GM12873 (cell line): ENCODE results near the gene REV1.

Experiments
- CTCF ChIP-seq: IDR thresholded peaks from 2 replicates; pipeline ENCODE4 v1.5.1; 2012; ENCODE audit warnings: low read depth, mild to moderate bottlenecking, moderate library complexity, low read length, control low read depth; ENCODE audit not compliant: insufficient read depth; ENCODE audit errors: missing control alignments

Gene REV1

DNA sequence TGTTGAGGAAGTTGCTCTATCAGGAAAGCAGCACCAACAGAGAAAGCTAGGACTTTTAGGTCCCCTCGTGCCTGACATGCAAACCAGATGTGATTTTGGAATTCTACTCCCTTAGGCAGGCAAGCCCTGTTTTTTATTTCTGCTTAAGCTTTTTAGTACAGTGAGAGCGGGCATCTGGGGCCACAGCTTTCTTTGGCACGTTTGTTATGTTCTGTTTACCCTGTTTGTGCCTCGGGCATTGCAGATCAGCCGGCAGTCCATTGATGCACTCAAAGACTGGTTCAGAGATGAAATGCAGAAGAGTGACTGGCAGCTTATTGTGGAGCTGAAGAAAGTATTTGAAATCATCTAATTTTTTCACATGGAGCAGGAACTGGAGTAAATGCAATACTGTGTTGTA, 90.8 kb downstream of the REV1 start:
- no peak for TF ChIP-seq CTCF

GRCh38 chr2:99398303-99398702, 91.5 kb downstream of the REV1 start:
- no peak for TF ChIP-seq CTCF

DNA sequence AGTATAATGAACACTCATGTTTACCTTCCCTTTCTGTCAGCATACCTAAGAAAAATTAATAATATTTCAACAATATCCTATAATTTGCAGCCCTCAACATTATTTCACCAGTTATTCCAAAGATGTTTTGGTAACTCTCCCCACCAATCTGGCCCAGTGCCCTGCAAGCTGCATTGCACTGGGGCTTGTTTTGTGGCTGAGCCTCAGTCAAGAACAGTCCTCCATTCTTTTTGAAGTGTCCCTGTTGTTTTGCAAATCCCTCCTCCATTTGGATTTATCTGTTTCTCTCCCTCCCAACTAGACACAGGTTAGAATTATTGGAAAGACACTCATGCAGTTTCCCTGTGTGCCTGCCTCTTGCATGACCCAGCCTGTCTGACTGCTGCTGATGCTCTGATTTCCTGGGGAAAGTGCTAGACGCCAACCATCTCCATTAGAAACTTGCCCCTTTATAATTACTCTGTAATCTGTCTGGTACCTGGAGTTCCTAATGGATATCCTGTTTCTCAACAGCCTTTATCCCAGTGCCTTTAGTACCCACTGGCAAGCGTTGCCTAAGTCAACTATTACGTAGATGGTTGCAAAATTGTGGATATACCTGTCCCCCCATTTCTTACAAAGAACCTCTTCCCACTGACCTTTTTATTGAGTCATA, 92.4 kb downstream of the REV1 start:
- TF ChIP-seq CTCF, result no peak

DNA sequence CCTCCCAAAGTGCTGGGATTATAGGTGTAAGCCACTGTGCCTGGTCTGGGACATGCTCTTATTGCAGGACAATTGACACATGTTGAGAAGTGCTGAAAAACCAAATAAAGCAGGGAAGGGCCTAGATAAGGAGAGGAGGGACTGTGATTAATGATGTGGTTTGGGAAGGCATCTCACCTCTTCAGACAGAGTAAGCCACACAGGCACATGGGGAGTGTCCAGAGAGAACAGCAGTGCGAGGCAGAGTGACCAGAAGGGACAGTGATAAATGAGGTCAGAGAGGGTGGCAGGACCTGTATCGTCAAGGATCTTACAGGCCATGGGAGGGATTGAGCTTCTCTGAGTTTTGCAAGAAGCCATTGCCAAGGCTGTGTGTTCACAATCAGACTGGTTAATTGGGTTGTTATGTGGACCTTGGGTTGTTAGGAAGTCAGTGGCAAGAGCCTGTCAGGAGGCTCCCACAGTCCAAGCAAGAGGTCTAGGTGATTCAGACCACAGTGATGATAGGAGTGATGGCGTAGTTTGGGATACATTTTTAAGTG, 94.2 kb downstream of the REV1 start:
- no peak for TF ChIP-seq CTCF

GRCh38 chr2:99389946-99390345, 99.9 kb downstream of the REV1 start:
- no peak for TF ChIP-seq CTCF

DNA sequence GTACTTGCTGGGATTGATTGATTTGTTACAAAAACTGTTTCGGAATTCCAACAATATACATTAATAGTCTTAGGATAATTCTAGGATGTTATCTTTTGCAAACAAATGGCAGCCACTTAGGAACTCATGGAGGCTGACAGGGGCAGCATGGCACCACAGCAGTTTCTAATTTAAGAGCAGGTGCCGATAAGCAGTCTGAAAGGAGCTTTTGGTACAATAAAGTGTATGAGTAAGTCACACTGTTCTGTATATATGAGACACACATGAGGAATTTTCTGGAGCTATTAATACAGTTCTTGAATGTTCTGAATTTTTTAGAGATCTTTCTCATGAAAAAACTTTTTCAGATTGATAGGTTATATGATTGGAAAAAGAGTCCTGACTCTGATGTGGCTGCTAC, 100.4 kb downstream of the REV1 start:
- TF ChIP-seq CTCF, result no peak

GRCh38 chr2:99388892-99389291, 100.9 kb downstream of the REV1 start:
- no peak for TF ChIP-seq CTCF

DNA sequence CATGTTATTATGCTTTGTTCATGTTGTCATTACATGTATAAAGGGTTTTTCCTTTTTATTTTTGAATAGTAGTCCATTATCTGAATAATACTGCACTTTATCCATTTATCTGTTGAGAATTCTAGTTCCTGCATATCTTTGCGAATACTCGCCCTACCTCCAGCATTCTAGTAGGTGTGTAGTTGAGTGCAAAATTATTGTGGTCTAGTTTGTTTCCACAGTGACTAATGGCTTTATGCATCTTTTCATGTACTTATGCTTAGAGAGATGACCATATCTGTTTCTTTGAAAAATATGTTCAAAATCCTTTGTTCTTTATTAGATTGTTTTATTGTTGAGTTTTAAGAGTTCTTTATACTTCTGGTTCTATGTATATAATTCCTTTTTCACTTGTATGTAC, 103.8 kb downstream of the REV1 start:
- TF ChIP-seq CTCF, result no peak
